HCT116 (cell line): ENCODE data around the gene SORCS2.

ENCODE experiments used
- ATF3 ChIP-seq: IDR thresholded peaks from 2 replicates; pipeline ENCODE4 v1.6.1; 2012
- CEBPB ChIP-seq: IDR thresholded peaks from 2 replicates; pipeline ENCODE4 v1.6.1; 2012; ENCODE audit warnings: low read depth
- CTCF ChIP-seq, 3 experiments: fragments of 200-600 bp in 1 of 3; sonication (generic) in 1 of 3; IDR thresholded peaks in 2 of 3; conservative IDR thresholded peaks in 1 of 3; 2 replicates each; pipeline ENCODE4 v1.5.1; 2012 to 2017; ENCODE audit warnings: low read depth in 2 of 3, low read length in 2 of 3, antibody characterized with exemption in 1 of 3, borderline replicate concordance in 1 of 3, control low read depth in 1 of 3, mild to moderate bottlenecking in 1 of 3, mixed read lengths in 1 of 3, mixed run types in 1 of 3, moderate library complexity in 1 of 3; ENCODE audit not compliant: insufficient read depth in 1 of 3
- EZH2 ChIP-seq: fragments of 200-600 bp; sonication (generic); IDR thresholded peaks from 2 replicates; pipeline ENCODE4 v1.6.1; 2017; ENCODE audit warnings: antibody characterized with exemption, mixed run types
- EZH2phosphoT487 ChIP-seq: fragments of 200-600 bp; IDR thresholded peaks from 2 replicates; pipeline ENCODE4 v1.6.1; 2018; ENCODE audit warnings: antibody characterized with exemption, borderline replicate concordance
- FOSL1 ChIP-seq: IDR thresholded peaks from 2 replicates; pipeline ENCODE4 v1.6.1; 2012; ENCODE audit warnings: low read depth
- JUND ChIP-seq: IDR thresholded peaks from 2 replicates; pipeline ENCODE4 v1.6.1; 2012
- MAX ChIP-seq: IDR thresholded peaks from 2 replicates; pipeline ENCODE4 v1.6.1; 2012
- POLR2A ChIP-seq: IDR thresholded peaks from 2 replicates; pipeline ENCODE4 v1.7.0; 2011; ENCODE audit warnings: borderline replicate concordance; ENCODE audit not compliant: insufficient read depth, insufficient read length; ENCODE audit errors: extremely low read depth
- POLR2AphosphoS5 ChIP-seq: IDR thresholded peaks from 2 replicates; pipeline ENCODE4 v1.6.1; 2011; ENCODE audit warnings: mild to moderate bottlenecking, low read depth, low read length, moderate library complexity
- SIN3A ChIP-seq: IDR thresholded peaks from 2 replicates; pipeline ENCODE4 v1.6.1; 2012; ENCODE audit warnings: low read depth
- SRF ChIP-seq: IDR thresholded peaks from 2 replicates; pipeline ENCODE4 v1.6.1; 2012; ENCODE audit warnings: low read depth
- ZNF274 ChIP-seq: fragments of 200-500 bp; sonication (Bioruptor generic); IDR thresholded peaks from 2 replicates; pipeline ENCODE4 v1.6.1; 2014; ENCODE audit warnings: mild to moderate bottlenecking, low read depth, low read length, inconsistent platforms

- TF ChIP-seq CTCF (IDR thresholded peaks at IDR 0.05 in 2 of 3, conservative IDR thresholded peaks at IDR 0.05 in 1 of 3; ENCODE audit: borderline replicate concordance in 1 of 3, insufficient read depth in 1 of 3, low read depth in 2 of 3, low read length in 2 of 3) (no peak), POLR2A (no peak), SRF (no peak), EZH2 (no peak), JUND (no peak), EZH2phosphoT487 (no peak), MAX (no peak), CEBPB (no peak), ATF3 (no peak), ZNF274 (no peak), FOSL1 (no peak), SIN3A (no peak), POLR2AphosphoS5 (no peak)
These were observed 174.6 kb downstream of the SORCS2 start for GRCh38 chr4:7366954-7367353.
